HG03159 (cell line): Measurements from ENCODE around the gene BOK.

Experiments used
- ATAC-seq: cut with Tn5 transposase; IDR thresholded peaks from one replicate; pipeline ENCODE4 v1.9.1; 2021; ENCODE audit warnings: mild to moderate bottlenecking, moderate library complexity; ENCODE audit not compliant: unreplicated experiment

Gene BOK

GRCh38 chr2:241538838-241539615, 19.5 kb upstream of the BOK start:
- no peak for ATAC-seq

- no peak for ATAC-seq
Measured at GRCh38 chr2:241539616-241540374, 18.8 kb upstream of the BOK start.

GRCh38 chr2:241540401-241540770, 18.2 kb upstream of the BOK start:
- no peak for ATAC-seq

GRCh38 chr2:241540771-241541561, 17.6 kb upstream of the BOK start:
- no peak for ATAC-seq

DNA sequence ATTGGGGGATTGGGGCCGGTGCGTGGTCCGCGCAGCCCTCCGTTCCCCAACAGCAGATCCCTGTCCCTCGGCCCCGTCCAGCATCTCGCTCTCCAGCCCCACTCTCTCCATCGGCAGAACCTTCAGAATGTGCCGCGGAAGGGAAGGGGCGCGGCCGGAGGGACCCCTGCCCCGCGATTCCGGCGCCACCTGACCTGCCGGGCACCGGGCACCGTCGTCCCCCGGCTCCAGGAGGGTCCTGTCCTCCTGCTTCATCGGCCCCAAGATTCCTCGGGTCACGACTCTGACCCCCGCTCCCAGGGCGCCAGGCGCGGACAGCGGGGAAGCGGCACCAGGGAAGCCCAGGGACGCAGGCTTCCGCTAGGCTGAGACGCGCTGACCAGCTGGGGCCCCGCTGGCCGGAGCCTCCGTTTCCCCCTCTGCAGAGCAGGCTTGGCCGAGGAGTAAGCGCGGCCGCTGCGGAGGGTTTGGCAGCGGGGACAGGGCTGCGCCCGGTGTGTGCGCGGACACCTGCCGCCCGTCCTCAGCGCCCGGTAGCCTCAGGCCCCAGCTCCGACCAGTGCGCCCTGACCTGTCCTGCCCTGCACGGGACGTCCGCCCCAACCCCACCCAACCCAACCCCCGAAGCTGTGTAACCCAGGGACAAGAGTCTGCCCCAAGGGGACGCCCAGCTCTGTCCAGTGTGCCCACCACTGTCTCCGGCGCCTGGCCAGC, 16.8 kb upstream of the BOK start:
- ATAC-seq: no peak

DNA sequence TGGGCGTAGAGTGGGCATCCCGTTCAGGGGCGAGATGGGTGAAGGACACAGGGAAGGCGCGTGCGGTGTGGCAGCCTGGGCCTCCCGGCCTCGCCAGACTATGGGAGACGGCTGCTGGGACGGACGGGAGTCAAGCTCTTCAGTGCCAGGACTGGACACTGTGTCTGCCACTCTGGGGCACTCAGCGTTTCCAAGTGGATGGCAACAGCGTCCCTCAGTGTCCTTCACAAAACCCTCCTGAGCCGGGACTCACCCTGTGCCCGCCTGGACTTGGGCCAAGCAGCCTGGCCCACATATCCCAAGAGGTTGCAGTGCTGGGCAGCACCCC, 16.3 kb upstream of the BOK start:
- no peak for ATAC-seq

DNA sequence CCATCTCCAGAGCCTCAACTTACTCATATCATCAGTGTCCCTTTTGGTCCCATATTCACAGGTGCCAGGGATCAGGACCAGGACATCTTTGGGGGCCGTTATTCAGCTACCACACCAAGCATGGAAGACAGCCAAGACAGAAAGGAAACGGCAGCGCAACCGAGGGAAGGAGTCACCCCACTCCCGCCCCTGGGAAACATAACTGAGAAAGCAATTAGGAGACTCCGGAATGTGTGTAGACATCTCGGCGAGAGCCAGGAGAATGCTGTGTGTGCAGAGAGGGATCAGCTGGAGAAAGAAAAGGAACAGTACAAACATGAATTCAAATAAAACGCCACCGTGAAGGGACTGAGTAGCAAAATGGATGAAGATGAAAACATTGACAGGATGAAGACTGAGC, 13.4 kb upstream of the BOK start:
- no peak for ATAC-seq

- no peak for ATAC-seq
Measured at GRCh38 chr2:241545523-241546473, 12.7 kb upstream of the BOK start.

DNA sequence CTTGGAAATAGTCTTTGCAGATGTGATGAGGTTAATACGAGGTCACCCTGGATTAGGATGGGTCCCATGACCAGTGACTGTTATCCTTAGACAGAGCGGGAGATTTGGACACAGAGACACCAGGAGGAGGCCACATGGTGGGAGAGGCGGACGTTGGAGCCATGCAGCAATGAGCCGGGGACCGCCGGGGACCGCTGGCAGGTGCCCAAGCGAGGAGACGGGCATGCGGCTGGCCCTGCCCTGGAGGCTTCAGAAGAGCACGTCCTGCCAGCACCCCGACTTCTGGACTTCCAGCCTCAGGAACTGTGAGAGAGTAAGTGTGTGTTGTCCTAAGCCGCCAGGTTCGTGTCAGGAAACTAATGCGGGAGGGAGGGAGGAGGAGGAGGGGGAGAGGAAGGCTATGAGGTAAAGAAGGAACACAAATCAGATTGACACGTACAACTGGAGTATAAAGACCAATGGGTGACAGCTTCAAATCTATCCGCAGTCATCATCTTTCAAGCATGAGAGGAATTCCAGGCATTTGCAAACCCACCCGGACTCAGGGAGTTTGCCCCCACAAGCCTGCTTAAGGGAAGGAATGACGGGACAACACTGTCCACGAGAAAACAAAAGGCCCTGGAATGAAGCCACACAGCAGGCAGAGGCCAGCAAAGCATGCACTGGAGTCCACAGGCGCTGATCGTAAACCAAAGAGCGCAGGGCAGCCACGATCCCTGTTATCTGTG, 11.6 kb upstream of the BOK start:
- ATAC-seq: no peak

GRCh38 chr2:241547781-241548450, 10.6 kb upstream of the BOK start:
- ATAC-seq: no peak

DNA sequence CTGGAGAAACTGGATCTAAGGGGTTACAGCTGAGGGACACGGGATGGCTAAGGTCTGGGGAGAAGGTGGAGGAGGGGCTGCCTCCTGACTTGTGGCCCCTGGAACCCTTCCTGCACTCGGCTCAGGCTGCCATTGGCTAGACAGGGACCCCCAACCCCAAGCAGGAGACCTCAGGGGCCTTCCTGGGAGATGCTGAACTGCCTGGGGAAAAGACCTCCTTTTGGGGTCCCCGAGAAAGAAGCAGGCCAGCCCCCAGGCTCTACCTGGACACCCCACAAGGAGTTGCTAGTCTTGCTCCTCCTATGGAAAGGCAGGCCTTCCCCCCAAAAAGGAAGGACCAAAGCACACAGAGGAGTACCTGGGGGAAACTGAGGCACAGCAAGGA, 10.1 kb upstream of the BOK start:
- no peak for ATAC-seq

- no peak for ATAC-seq
Measured at GRCh38 chr2:241550616-241551580, 7.6 kb upstream of the BOK start.

DNA sequence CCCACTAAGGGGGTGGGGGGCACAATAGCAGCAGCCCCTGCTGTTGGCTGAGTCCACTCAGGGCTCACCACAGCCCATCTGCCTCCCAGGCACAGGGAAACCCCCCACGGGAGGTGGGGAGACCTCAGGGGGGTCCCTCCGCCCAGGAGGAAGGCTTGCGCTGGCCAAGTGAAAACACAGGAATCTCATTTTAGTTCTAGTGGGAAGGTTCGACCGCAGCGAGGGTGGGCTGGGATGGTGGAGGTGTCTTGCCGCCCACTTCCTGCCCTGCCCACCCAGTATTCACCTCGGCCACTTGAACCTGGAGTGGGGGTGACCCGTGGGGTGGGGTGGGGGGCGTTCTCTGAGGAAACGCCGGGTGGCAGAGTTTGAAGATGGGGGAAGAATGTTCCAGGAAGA, 6.9 kb upstream of the BOK start:
- no peak for ATAC-seq

GRCh38 chr2:241551998-241552737, 6.4 kb upstream of the BOK start:
- no peak for ATAC-seq

DNA sequence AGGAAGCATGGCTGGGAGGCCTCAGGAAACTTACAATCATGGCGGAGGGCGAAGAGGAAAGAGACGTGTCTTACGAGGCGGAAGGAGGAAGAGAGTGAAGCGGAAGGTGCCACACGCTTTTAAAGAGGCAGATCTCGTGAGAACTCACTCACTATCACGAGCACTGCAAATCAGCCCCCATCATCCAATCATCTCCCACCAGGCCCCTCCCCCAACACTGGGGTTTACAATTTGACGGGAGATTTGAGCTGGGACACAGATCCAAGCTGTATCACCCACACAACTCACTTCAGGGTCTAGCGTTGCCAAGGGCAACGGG, 5.1 kb upstream of the BOK start:
- no peak for ATAC-seq

DNA sequence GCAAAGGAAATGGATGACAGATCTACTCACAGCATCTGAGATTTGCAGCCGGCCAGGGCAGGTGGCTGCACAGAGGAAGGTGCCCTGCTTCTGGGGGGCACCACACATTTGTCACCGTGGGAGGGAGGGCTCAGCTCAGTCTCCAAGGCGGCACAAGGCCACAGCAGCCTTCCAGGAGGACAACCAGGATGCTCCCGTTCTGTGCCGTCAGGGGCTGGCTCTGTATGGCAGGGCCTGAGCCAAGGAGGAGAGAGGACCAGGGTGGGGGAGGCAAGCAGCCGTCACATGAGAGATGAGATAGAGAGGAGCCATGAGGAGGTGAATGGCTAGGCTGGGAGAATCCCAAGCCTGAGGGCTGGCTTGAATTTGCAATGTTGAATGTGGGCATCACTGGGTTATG, 4.6 kb upstream of the BOK start:
- no peak for ATAC-seq

DNA sequence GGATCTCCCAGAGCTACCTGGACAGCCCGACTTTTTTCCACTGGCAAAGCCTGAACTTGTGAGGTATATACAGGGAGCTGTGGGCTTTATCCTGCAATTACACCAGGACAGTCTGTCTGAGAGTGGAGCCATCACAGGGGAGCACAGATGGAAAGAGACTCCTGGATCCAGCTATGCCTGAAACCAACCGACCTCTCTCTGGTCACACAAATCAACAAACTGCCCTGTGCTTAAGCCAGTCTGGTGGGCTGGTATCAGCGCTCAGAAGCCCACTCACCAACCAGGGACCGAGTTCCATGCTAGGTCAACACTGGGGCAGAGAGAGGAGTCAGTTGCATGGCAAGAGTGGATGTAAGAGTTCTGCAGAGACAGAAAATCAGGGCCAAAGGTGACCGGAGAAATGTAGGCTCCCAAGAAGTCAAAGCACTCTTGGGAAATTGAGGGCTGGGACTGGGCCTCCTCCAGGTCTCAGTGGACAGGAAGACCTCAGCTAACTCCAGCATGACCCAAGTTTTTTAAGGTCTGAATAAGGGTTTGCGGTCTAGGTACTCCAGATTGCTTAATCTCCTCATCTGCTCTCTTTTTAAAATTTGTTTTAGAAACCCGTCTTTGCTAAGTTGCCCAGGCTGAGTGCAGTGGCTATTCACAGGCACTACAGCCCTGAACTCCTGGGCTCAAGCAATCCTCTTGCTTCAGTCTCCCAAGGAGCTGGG, 3.8 kb upstream of the BOK start:
- no peak for ATAC-seq
